PC-9 (cell line): ENCODE results near the gene MYBPC2.

Source experiments
- CTCF ChIP-seq: fragments of 200-600 bp; sonication (generic); conservative IDR thresholded peaks from 2 replicates; pipeline ENCODE4 v1.6.1; 2017; ENCODE audit warnings: mixed run types, antibody characterized with exemption, mild to moderate bottlenecking, moderate library complexity
- EZH2 ChIP-seq: fragments of 200-600 bp; sonication (generic); IDR thresholded peaks from 2 replicates; pipeline ENCODE4 v1.8.0; 2017; ENCODE audit warnings: antibody characterized with exemption, low read depth

DNA sequence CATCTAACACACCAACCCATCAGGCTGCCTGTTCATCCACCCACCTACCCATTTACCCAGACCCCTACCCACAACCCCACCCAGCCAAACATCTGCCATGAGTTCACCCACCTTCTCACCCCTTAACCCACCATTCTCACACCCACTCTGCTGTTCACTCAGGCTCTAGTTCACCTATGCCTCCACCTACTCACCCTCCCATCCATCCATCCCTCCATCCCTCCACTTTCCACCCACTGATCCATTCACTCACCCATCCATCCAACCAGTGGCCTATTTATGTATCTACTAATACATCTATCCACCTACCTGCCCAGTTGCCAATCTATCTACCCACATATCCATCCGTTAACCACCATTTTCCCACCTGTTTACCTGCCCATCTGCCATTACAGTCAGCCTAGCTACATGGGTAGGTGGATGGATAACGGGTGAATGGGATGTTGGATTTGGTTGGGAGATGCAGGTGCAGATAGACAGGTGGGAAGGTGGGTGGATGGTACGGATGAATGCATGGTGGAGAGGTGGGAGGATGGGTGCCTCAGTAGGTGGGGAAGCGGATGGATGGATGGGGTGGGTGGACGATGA, 5.3 kb downstream of the MYBPC2 start:
- TF ChIP-seq CTCF (no peak), EZH2 (no peak)
